H9 (cell line): ENCODE measurements around the gene KCTD7. TPM values are rescaled to one million over a fixed set of nuclear protein-coding genes. Genes with fewer than 3 reads are reported as not detected.

Experiments used
- DNase-seq: peaks from one replicate; pipeline ENCODE4 v3.0.0-alpha.2; 2017
- H2AFZ ChIP-seq: one replicate; pipeline ENCODE4 v1.6.1; 2013; ENCODE audit warnings: mild to moderate bottlenecking, low read length, control low read depth, moderate library complexity
- H2AK5ac ChIP-seq: 2 replicates; pipeline ENCODE4 v1.6.1; 2013; ENCODE audit warnings: low read length, control low read depth, mixed read lengths; ENCODE audit not compliant: insufficient read length
- H2BK120ac ChIP-seq: one replicate; pipeline ENCODE4 v1.6.1; 2013; ENCODE audit warnings: low read depth, mild to moderate bottlenecking, low read length, control low read depth, inconsistent platforms; ENCODE audit not compliant: poor library complexity, severe bottlenecking
- H2BK12ac ChIP-seq: 2 replicates; pipeline ENCODE4 v1.6.1; 2013; ENCODE audit warnings: low read length, control low read depth, mixed read lengths, low read depth; ENCODE audit not compliant: insufficient read length
- H2BK15ac ChIP-seq: 2 replicates; pipeline ENCODE4 v1.6.1; 2013; ENCODE audit warnings: low read depth, low read length, control low read depth
- H2BK20ac ChIP-seq: one replicate; pipeline ENCODE4 v1.6.1; 2013; ENCODE audit warnings: low read depth, mild to moderate bottlenecking, low read length, control low read depth, inconsistent platforms; ENCODE audit not compliant: poor library complexity, severe bottlenecking
- H2BK5ac ChIP-seq: 2 replicates; pipeline ENCODE4 v1.6.1; 2013; ENCODE audit warnings: low read length, control low read depth, mixed read lengths; ENCODE audit not compliant: insufficient read length
- H3K14ac ChIP-seq: 2 replicates; pipeline ENCODE4 v1.6.1; 2013; ENCODE audit warnings: low read length, control low read depth; ENCODE audit not compliant: insufficient read depth
- H3K18ac ChIP-seq: 2 replicates; pipeline ENCODE4 v1.6.1; 2013; ENCODE audit warnings: low read depth, mild to moderate bottlenecking, mixed read lengths, low read length, control low read depth; ENCODE audit not compliant: insufficient read length
- H3K23ac ChIP-seq: 2 replicates; pipeline ENCODE4 v1.6.1; 2013; ENCODE audit warnings: low read length, control low read depth, mixed read lengths, low read depth; ENCODE audit not compliant: insufficient read length
- H3K23me2 ChIP-seq: 2 replicates; pipeline ENCODE4 v1.6.1; 2013; ENCODE audit warnings: low read depth, mild to moderate bottlenecking, mixed read lengths, low read length, control low read depth; ENCODE audit not compliant: insufficient read length, poor library complexity, severe bottlenecking
- H3K27ac ChIP-seq: 2 replicates; pipeline ENCODE4 v1.5.1; 2013; ENCODE audit warnings: low read length, control low read depth, mixed read lengths, low read depth; ENCODE audit not compliant: insufficient read length
- H3K27me3 ChIP-seq: 2 replicates; pipeline ENCODE4 v1.6.1; 2013; ENCODE audit warnings: low read length, control low read depth, inconsistent platforms; ENCODE audit not compliant: insufficient read depth
- H3K4ac ChIP-seq: 2 replicates; pipeline ENCODE4 v1.6.1; 2013; ENCODE audit warnings: low read depth, mild to moderate bottlenecking, control low read depth, inconsistent platforms, low read length, moderate library complexity
- H3K4me1 ChIP-seq: 2 replicates; pipeline ENCODE4 v1.6.1; 2013; ENCODE audit warnings: low read length, control low read depth, inconsistent platforms; ENCODE audit not compliant: insufficient read depth
- H3K4me2 ChIP-seq: 2 replicates; pipeline ENCODE4 v1.6.1; 2013; ENCODE audit warnings: low read length, control low read depth, mixed read lengths; ENCODE audit not compliant: insufficient read length, insufficient read depth
- H3K56ac ChIP-seq: 2 replicates; pipeline ENCODE4 v1.6.1; 2013; ENCODE audit warnings: low read depth, mild to moderate bottlenecking, mixed read lengths, low read length, control low read depth; ENCODE audit not compliant: insufficient read length
- H3K79me1 ChIP-seq: 2 replicates; pipeline ENCODE4 v1.6.1; 2013; ENCODE audit warnings: low read depth, mild to moderate bottlenecking, moderate library complexity, low read length, control low read depth, inconsistent platforms; ENCODE audit not compliant: insufficient read depth, poor library complexity, severe bottlenecking
- H3K79me2 ChIP-seq: 2 replicates; pipeline ENCODE4 v1.6.1; 2013; ENCODE audit warnings: low read length, control low read depth, inconsistent platforms; ENCODE audit not compliant: insufficient read depth
- H3K9ac ChIP-seq: 2 replicates; pipeline ENCODE4 v1.6.1; 2013; ENCODE audit warnings: low read length, control low read depth, mixed read lengths; ENCODE audit not compliant: insufficient read length; ENCODE audit errors: extremely low read depth
- H3K9me3 ChIP-seq: one replicate; pipeline ENCODE4 v1.6.1; 2013; ENCODE audit warnings: low read depth, low read length, inconsistent platforms; ENCODE audit not compliant: control insufficient read depth
- H3T11ph ChIP-seq: one replicate; pipeline ENCODE4 v1.6.1; 2013; ENCODE audit warnings: mild to moderate bottlenecking, low read length, control low read depth, inconsistent platforms
- H4K20me1 ChIP-seq: one replicate; pipeline ENCODE4 v1.6.1; 2013; ENCODE audit not compliant: control insufficient read depth, insufficient read length, insufficient read depth
- H4K5ac ChIP-seq: 2 replicates; pipeline ENCODE4 v1.6.1; 2013; ENCODE audit warnings: low read depth, mild to moderate bottlenecking, mixed read lengths, low read length, control low read depth; ENCODE audit not compliant: insufficient read length
- H4K8ac ChIP-seq: replicated peaks from 2 replicates; pipeline ENCODE4 v1.6.1; 2013; ENCODE audit warnings: low read length, control low read depth, mixed read lengths, low read depth; ENCODE audit not compliant: insufficient read length
- H4K91ac ChIP-seq: 2 replicates; pipeline ENCODE4 v1.6.1; 2013; ENCODE audit warnings: low read depth, mild to moderate bottlenecking, moderate library complexity, mixed read lengths, low read length, control low read depth; ENCODE audit not compliant: insufficient read length
- H3K27ac Mint-ChIP-seq, 3 experiments: 2 replicates in 2 of 3; 3 replicates in 1 of 3; pipeline ENCODE4 v1.8.0; 2020 to 2021; ENCODE audit warnings: mixed read lengths in 3 of 3, mild to moderate bottlenecking in 1 of 3, moderate library complexity in 1 of 3
- H3K27me3 Mint-ChIP-seq: 2 replicates; pipeline ENCODE4 v1.8.0; 2021; ENCODE audit warnings: low read depth, mild to moderate bottlenecking, moderate library complexity, mixed read lengths
- H3K36me3 Mint-ChIP-seq, 3 experiments: 2 replicates in 2 of 3; 3 replicates in 1 of 3; pipeline ENCODE4 v1.8.0; 2020 to 2021; ENCODE audit warnings: low read depth in 3 of 3, mixed read lengths in 3 of 3; ENCODE audit not compliant: insufficient read depth in 1 of 3
- H3K4me1 Mint-ChIP-seq, 2 experiments: 2 replicates each; pipeline ENCODE4 v1.8.0; 2020; ENCODE audit warnings: mixed read lengths in 2 of 2
- H3K4me3 Mint-ChIP-seq, 2 experiments: 2 replicates in 1 of 2; 3 replicates in 1 of 2; pipeline ENCODE4 v1.8.0; 2020 to 2021; ENCODE audit warnings: mild to moderate bottlenecking in 2 of 2, mixed read lengths in 2 of 2, moderate library complexity in 1 of 2
- H3K9me3 Mint-ChIP-seq, 2 experiments: 2 replicates in 1 of 2; 3 replicates in 1 of 2; pipeline ENCODE4 v1.8.0; 2020; ENCODE audit warnings: mild to moderate bottlenecking in 2 of 2, mixed read lengths in 2 of 2, moderate library complexity in 1 of 2
- CTCF ChIP-seq: fragments of 200-600 bp; sonication (generic); conservative IDR thresholded peaks from 3 replicates; pipeline ENCODE4 v1.8.0; 2021; ENCODE audit warnings: antibody characterized with exemption, mild to moderate bottlenecking
- WGBS: extraction: QIAGEN DNeasy Blood & Tissue Kit; methylation state at CpG from one replicate; pipeline ENCODE4 v1.1.7; 2013; ENCODE audit warnings: missing lambda C conversion rate, low lambda C conversion rate, mixed read lengths; ENCODE audit not compliant: insufficient read length; ENCODE audit errors: extremely low coverage; 5-methylcytosine and 5-hydroxymethylcytosine counted together
- total RNA-seq: library from RNA; stranded (reverse); gene quantifications from 2 replicates; pipeline ENCODE4 v1.2.1, GENCODE V29; 2021

The KCTD7 gene
- total RNA-seq, 1 experiment from 2014 or later = 8.9 TPM

- Histone ChIP-seq H3K18ac (peak overlapping the region; percentile 15), H3K4me2 (peak overlapping the region; percentile 77), H3K23ac (no peak overlapping the region), H2BK120ac (no peak overlapping the region), H3K79me2 (no peaks in the 10 kb centered on the region), H3K9me3 (no peaks in the 10 kb centered on the region), H4K20me1 (no peaks in the 10 kb centered on the region), H3K4ac (no peak overlapping the region), H2BK20ac (no peak overlapping the region), H3K23me2 (peaks cover 11% of the 10 kb centered on the region), H2AK5ac (no peak overlapping the region), H4K5ac (no peak overlapping the region), H2BK5ac (no peak overlapping the region), H3K56ac (no peak overlapping the region), H3T11ph (no peak overlapping the region), H3K27ac (peak overlapping the region; percentile 21), H4K8ac (no peak overlapping the region), H2AFZ (no peak overlapping the region), H3K79me1 (no peaks in the 10 kb centered on the region), H3K4me1 (no peaks in the 10 kb centered on the region), H4K91ac (no peak overlapping the region), H2BK12ac (no peak overlapping the region), H2BK15ac (no peak overlapping the region), H3K14ac (no peak overlapping the region), H3K9ac (peak overlapping the region; percentile 79), H3K27me3 (no peaks in the 10 kb centered on the region)
- H3K4me1 Mint-ChIP-seq = peaks cover 8 to 11% of the 10 kb centered on the region in 2 experiments; a peak in 3 of 4 replicates
- peak overlapping the region; percentile 94 to 98 (median 96); a peak in 6 of 7 replicates for H3K27ac Mint-ChIP-seq
- H3K4me3 Mint-ChIP-seq = peak overlapping the region; percentile 85 to 94
- H3K27me3 Mint-ChIP-seq = peaks cover 1% of the 10 kb centered on the region; the same call in 1 of the 2 replicates
- no peak for TF ChIP-seq CTCF
- DNase-seq = no peak
- H3K36me3 Mint-ChIP-seq = peaks cover 3 to 11% (median 9%) of the 10 kb centered on the region in 3 experiments
- H3K9me3 Mint-ChIP-seq = peaks cover 0 to 3% of the 10 kb centered on the region in 2 experiments; a peak in 2 of 5 replicates
- no CpG with 5 or more reads among the region's 18 CpGs for WGBS
These were observed 760 bp upstream of the KCTD7 start for GRCh38 chr7:66627881-66628360.
